KOPT-K1 (cell line): ENCODE results near the gene CDC42EP3.

Experiments
- H3K27ac ChIP-seq: fragments of 200-600 bp; sonication (generic); 2 replicates; pipeline ENCODE4 v1.5.1; 2016; ENCODE audit warnings: antibody characterized with exemption, mild to moderate bottlenecking, low read depth, low read length; ENCODE audit not compliant: poor library complexity, severe bottlenecking
- H3K36me3 ChIP-seq: fragments of 200-600 bp; sonication (generic); 2 replicates; pipeline ENCODE4 v1.5.1; 2017; ENCODE audit warnings: antibody characterized with exemption, mild to moderate bottlenecking, low read length, moderate library complexity; ENCODE audit not compliant: insufficient read depth
- H3K9me3 ChIP-seq: fragments of 200-600 bp; sonication (generic); 2 replicates; pipeline ENCODE4 v1.5.1; 2017; ENCODE audit warnings: antibody characterized with exemption, low read length, mild to moderate bottlenecking; ENCODE audit not compliant: insufficient read depth, poor library complexity, severe bottlenecking

Gene CDC42EP3

GRCh38 chr2:37625796-37626571, 45.5 kb downstream of the CDC42EP3 start:
- no peaks in the 10 kb centered on the region for H3K9me3 ChIP-seq
- no peaks in the 10 kb centered on the region for H3K36me3 ChIP-seq
- H3K27ac ChIP-seq, result no peak overlapping the region

- H3K9me3 ChIP-seq, result no peaks in the 10 kb centered on the region
- H3K27ac ChIP-seq, result no peak overlapping the region
- H3K36me3 ChIP-seq, result no peaks in the 10 kb centered on the region
These were observed 46.3 kb downstream of the CDC42EP3 start for GRCh38 chr2:37625156-37625555.

GRCh38 chr2:37623971-37624900, 47.2 kb downstream of the CDC42EP3 start:
- H3K9me3 ChIP-seq, result no peaks in the 10 kb centered on the region
- no peaks in the 10 kb centered on the region for H3K36me3 ChIP-seq
- H3K27ac ChIP-seq, result no peak overlapping the region

GRCh38 chr2:37623406-37623805, 48.0 kb downstream of the CDC42EP3 start:
- no peaks in the 10 kb centered on the region for H3K9me3 ChIP-seq
- H3K27ac ChIP-seq, result no peak overlapping the region
- no peaks in the 10 kb centered on the region for H3K36me3 ChIP-seq

- H3K9me3 ChIP-seq, result no peaks in the 10 kb centered on the region
- H3K36me3 ChIP-seq, result no peaks in the 10 kb centered on the region
- H3K27ac ChIP-seq, result no peak overlapping the region
These were observed 48.9 kb downstream of the CDC42EP3 start for GRCh38 chr2:37622450-37623100.

GRCh38 chr2:37621199-37621598, 50.2 kb downstream of the CDC42EP3 start:
- H3K9me3 ChIP-seq, result no peaks in the 10 kb centered on the region
- no peaks in the 10 kb centered on the region for H3K36me3 ChIP-seq
- H3K27ac ChIP-seq, result no peak overlapping the region

GRCh38 chr2:37619959-37620300, 51.5 kb downstream of the CDC42EP3 start:
- H3K36me3 ChIP-seq, result no peaks in the 10 kb centered on the region
- H3K9me3 ChIP-seq, result no peaks in the 10 kb centered on the region
- H3K27ac ChIP-seq, result no peak overlapping the region

GRCh38 chr2:37619230-37619958, 52.0 kb downstream of the CDC42EP3 start:
- Histone ChIP-seq H3K36me3 (no peaks in the 10 kb centered on the region), H3K27ac (no peak overlapping the region), H3K9me3 (no peaks in the 10 kb centered on the region)

GRCh38 chr2:37618326-37618725, 53.1 kb downstream of the CDC42EP3 start:
- no peaks in the 10 kb centered on the region for H3K9me3 ChIP-seq
- H3K27ac ChIP-seq, result no peak overlapping the region
- no peaks in the 10 kb centered on the region for H3K36me3 ChIP-seq

- Histone ChIP-seq H3K9me3 (no peaks in the 10 kb centered on the region), H3K27ac (no peak overlapping the region), H3K36me3 (no peaks in the 10 kb centered on the region)
These were observed 54.1 kb downstream of the CDC42EP3 start for GRCh38 chr2:37617119-37617892.

- no peaks in the 10 kb centered on the region for H3K9me3 ChIP-seq
- H3K27ac ChIP-seq, result no peak overlapping the region
- no peaks in the 10 kb centered on the region for H3K36me3 ChIP-seq
These were observed 54.8 kb downstream of the CDC42EP3 start for GRCh38 chr2:37616677-37617005.

GRCh38 chr2:37615804-37616676, 55.4 kb downstream of the CDC42EP3 start:
- Histone ChIP-seq H3K27ac (no peak overlapping the region), H3K36me3 (no peaks in the 10 kb centered on the region), H3K9me3 (no peaks in the 10 kb centered on the region)

- Histone ChIP-seq H3K27ac (no peak overlapping the region), H3K9me3 (no peaks in the 10 kb centered on the region), H3K36me3 (no peaks in the 10 kb centered on the region)
These were observed 57.2 kb downstream of the CDC42EP3 start for GRCh38 chr2:37614061-37614738.
